Measurements from ENCODE around the gene SSB.
"Not testable (repeated sequence)": the region's sequence is repeated elsewhere in the genome, so short reads cannot be mapped to it uniquely, and the experiment has no call there.

The SSB gene

GRCh38 chr2:169782513-169782912, 16.2 kb upstream of the SSB start:
- no peak for DNase-seq

DNA sequence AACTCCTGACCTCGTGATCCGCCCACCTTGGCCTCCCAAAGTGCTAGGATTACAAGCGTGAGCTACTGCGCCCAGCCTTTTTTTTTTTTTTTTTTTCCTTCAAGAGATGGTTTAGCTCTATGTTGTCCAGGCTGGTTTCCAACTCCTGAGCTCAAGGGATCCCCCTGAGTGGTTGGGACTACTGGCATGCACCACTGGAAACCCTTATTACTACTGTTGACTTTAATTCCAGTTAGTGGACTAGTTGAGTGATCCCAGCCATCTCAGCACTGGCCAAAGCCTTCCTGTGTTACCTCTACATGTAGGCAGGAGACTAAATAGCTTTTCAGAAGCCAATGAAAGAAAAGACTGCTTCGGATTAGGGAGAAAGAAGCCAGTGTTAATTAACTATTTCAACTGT, 8.1 kb upstream of the SSB start:
- no peak for DNase-seq

DNA sequence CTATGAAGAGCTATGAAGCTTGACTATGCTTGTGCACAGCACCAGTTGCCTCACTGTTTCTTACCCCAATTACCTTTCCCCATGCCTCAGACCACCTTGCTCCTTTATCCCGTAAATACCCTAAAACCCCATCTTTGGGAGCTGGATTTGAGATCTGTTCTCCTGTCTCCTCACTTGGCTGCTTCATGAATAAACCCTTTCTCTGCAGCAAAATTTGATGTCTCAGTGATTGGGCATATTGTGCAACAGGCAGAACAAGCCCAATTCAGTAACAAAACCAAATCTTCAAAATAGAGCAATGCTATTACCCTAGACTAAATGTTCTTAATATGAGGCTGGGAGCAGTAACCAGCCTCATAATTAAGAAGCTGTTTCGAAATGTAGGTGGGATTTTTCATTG, 3.5 kb upstream of the SSB start:
- DNase-seq: no peak

- DNase-seq: no peak
Observed at GRCh38 chr2:169796441-169796840, 2.2 kb upstream of the SSB start.

- DNase-seq: no peak
Observed at GRCh38 chr2:169797601-169798000, 1.1 kb upstream of the SSB start.

- DNase-seq: no peak
Observed at GRCh38 chr2:169798397-169798717, 314 bp upstream of the SSB start.

GRCh38 chr2:169803480-169803879, 4.8 kb downstream of the SSB start:
- no peak for DNase-seq

- DNase-seq: no peak
Observed at GRCh38 chr2:169806586-169806985, 7.9 kb downstream of the SSB start.

DNA sequence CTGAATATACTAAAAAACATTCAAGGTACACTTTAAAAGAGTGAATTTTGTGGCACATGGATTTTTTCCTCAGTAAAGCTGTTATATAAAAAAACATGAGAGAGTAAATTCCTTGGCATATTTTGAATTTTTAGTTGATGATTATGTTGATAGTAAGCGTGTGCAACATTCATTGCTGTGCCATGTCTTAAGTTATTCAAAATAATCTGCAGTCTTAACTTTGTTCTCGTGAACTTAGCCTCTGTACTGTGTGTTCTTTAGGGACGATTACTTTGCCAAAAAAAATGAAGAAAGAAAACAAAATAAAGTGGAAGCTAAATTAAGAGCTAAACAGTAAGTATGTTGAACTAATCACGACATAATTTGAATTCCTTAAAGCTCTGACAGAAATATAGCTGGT, 9.6 kb downstream of the SSB start:
- DNase-seq: no peak

GRCh38 chr2:169815849-169816248, 17.2 kb downstream of the SSB start:
- DNase-seq: no peak

- DNase-seq: not testable (repeated sequence)
Observed at GRCh38 chr2:169816961-169817360, 18.3 kb downstream of the SSB start.

DNA sequence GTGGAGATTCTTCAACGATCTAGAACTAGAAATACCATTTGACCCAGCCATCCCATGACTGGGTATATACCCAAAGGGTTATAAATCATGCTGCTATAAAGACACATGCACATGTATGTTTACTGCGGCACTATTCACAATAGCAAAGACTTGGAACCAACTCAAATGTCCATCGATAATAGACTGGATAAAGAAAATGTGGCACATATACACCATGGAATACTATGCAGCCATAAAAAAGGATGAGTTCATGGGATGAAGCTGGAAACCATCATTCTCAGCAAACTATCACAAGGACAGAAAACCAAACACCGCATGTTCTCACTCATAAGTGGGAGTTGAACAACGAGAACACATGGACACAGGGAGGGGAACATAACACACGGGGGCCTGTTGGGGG, 18.7 kb downstream of the SSB start:
- DNase-seq: not testable (repeated sequence)

- DNase-seq: no peak
Observed at GRCh38 chr2:169818241-169818640, 19.6 kb downstream of the SSB start.

GRCh38 chr2:169819106-169819505, 20.4 kb downstream of the SSB start:
- peak; percentile 21 for DNase-seq

DNA sequence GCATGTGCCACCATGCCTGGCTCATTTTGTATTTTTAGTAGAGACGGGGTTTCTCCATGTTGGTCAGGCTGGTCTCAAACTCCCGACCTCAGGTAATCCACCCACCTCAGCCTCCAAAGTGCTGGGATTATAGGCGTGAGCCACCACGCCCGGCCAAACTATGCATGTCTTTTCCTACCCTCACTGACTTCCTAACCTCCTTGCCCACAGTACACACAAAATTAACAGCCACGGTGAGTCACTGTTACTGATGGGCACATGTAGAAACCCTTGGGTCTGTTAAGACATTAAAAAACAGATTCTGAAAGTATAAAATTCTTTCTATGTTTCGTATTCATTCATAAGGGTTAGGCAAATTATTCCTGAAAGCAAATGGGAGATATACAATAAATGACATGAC, 21.4 kb downstream of the SSB start:
- not testable (repeated sequence) for DNase-seq

- no peak for DNase-seq
Observed at GRCh38 chr2:169822036-169822435, 23.4 kb downstream of the SSB start.

DNA sequence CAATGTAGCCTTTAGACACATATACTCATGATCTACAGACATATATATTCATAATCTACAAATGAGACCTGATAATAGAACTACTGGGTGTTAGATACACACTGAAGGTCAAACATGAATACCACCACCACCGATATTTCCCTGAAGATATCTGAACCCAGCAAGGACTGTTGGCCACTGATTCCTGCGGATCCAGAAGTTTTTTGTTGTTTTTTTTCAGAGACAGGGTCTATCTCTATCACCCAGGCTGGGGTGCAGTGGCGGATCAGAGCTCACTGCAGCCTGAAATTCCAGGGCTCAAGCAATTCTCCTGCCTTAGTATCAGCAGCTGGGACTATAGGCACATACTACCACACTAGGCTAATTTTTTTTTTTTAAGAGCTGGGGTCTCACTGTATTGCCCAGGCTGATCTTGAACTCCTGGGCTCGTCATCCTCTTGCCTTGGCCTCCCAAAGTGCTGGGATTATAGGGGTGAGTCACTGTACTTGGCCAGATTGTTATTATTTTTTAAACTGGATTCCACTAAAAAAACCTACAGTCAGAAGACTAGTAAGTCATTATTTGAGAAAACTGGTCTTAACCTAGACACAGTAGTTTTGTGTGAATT, 24.2 kb downstream of the SSB start:
- DNase-seq: no peak

- DNase-seq: no peak
Observed at GRCh38 chr2:169823996-169824372, 25.3 kb downstream of the SSB start.

DNA sequence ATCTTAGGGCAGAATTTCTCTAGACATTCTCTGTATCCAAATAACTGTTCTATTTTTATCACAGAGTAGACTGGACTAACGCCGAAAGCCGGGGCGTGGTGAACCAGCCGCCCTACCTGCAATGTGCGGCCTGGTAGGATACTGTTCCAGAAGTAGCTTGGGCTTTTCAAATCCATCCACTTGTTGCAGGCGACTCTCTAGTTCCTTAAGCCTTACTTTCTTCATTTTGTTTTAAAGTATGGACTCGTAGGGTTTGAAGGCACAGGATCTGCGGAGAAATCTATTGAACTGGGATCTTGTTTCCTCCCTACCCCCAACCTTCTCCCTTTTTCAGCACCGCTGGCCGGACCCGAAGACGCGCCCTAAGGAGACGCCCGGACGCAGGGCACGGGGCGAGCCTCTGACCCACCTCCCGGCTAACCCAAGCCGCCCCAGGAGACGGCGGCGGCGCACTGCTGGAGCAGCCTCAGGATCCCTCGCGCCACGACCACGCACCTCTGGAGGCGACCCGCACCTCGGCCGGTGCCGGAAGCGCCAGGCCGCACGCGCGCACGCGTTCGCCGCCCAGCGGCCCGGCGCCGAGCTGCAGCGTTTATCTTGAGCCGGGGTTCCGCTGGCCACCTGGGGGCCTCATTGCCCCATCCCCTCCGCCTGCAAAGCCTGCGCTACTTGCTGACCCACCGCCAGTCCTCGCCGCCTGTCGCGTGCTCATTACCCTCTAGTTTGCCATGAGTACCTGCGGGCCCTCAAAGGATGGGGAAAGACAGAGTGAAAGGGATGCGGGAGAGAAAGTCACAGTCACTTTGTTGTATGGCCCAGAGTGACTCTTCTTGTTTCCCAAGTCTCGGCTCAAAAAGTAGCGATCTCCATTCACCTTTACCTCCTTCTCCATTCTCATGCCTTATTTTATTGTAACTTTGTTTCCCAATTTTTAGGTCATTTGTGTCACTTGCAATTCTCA, 26.0 kb downstream of the SSB start, which contains the start of gene METTL5:
Gene METTL5 (minus strand): TSS at position 533 of the 961 bp plus-strand sequence. CDS start 308 bp downstream, at position 225.
- DNase-seq: peak; percentile 73

- peak; percentile 83 for DNase-seq
Observed at GRCh38 chr2:169827272-169828140, 28.8 kb downstream of the SSB start, which contains the start of gene UBR3. Gene UBR3, plus strand, starts transcription at chr2:169827454. Its CDS starts 54 bp downstream, at chr2:169827508.

GRCh38 chr2:169828141-169828811, 29.6 kb downstream of the SSB start:
- DNase-seq: peak; percentile 16

DNA sequence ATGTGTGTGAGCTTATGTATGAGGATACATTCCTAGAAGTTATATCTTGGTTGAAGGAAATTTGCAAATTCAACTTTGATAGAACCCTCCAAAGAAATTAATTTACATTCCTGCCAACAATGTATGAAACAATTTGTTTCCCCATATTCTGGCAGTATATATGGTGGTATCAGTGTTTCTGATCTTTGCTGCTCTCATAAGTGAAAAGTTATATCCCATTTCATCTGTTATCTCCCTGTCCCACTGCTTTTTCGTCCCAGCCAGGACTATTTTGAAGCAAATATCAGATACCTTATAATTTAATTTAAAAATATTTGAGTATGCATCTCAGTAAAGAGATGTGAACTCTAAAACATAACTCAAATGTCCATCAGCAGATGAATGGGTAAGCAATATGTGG, 35.7 kb downstream of the SSB start:
- no peak for DNase-seq
